ENCODE measurements around the gene NTN1.

NTN1 gene

GRCh38 chr17:9038380-9038779, 17.1 kb downstream of the NTN1 start:
- FAIRE-seq = no peak

- no peak for FAIRE-seq
These were observed 23.6 kb downstream of the NTN1 start for GRCh38 chr17:9044772-9045463.

- no peak for FAIRE-seq
These were observed 29.6 kb downstream of the NTN1 start for GRCh38 chr17:9050801-9051401.

- FAIRE-seq = no peak
These were observed 30.3 kb downstream of the NTN1 start for GRCh38 chr17:9051561-9051960.

- no peak for FAIRE-seq
These were observed 31.6 kb downstream of the NTN1 start for GRCh38 chr17:9052921-9053320.

- no peak for FAIRE-seq
These were observed 32.1 kb downstream of the NTN1 start for GRCh38 chr17:9053406-9053805.

GRCh38 chr17:9054126-9054975, 33.0 kb downstream of the NTN1 start:
- no peak for FAIRE-seq

GRCh38 chr17:9055281-9055680, 34.0 kb downstream of the NTN1 start:
- FAIRE-seq = no peak

- no peak for FAIRE-seq
These were observed 35.3 kb downstream of the NTN1 start for GRCh38 chr17:9056566-9056965.

- FAIRE-seq = no peak
These were observed 36.0 kb downstream of the NTN1 start for GRCh38 chr17:9057310-9057709.

GRCh38 chr17:9062399-9062902, 41.1 kb downstream of the NTN1 start:
- no peak for FAIRE-seq

GRCh38 chr17:9064311-9064834, 43.1 kb downstream of the NTN1 start:
- no peak for FAIRE-seq

- FAIRE-seq = no peak
These were observed 49.7 kb downstream of the NTN1 start for GRCh38 chr17:9071016-9071415.

GRCh38 chr17:9071811-9072498, 50.6 kb downstream of the NTN1 start:
- FAIRE-seq = no peak

GRCh38 chr17:9072696-9073339, 51.5 kb downstream of the NTN1 start:
- no peak for FAIRE-seq

- FAIRE-seq = no peak
These were observed 52.8 kb downstream of the NTN1 start for GRCh38 chr17:9074131-9074530.

GRCh38 chr17:9079461-9080103, 58.3 kb downstream of the NTN1 start:
- no peak for FAIRE-seq

- FAIRE-seq = no peak
These were observed 59.1 kb downstream of the NTN1 start for GRCh38 chr17:9080296-9080914.

GRCh38 chr17:9080983-9081382, 59.7 kb downstream of the NTN1 start:
- no peak for FAIRE-seq

GRCh38 chr17:9086577-9086976, 65.3 kb downstream of the NTN1 start:
- no peak for FAIRE-seq

GRCh38 chr17:9087921-9088320, 66.6 kb downstream of the NTN1 start:
- no peak for FAIRE-seq

Measured in colon (tissue), 2 donors.